SKM-1 treated with dmso at 0.1 percent for 144 hours (cell line): ENCODE measurements around the gene CPVL.

Experiments used
- DNase-seq: peaks from one replicate; lab custom pipeline; 2025; ENCODE audit not compliant: unreplicated experiment; lab: John Stamatoyannopoulos, UW

Gene CPVL

GRCh38 chr7:29013082-29013695 lies 133.1 kb downstream of the CPVL start:
- DNase-seq: no peak

GRCh38 chr7:29009947-29010346 lies 136.4 kb downstream of the CPVL start:
- no peak for DNase-seq

GRCh38 chr7:29008590-29008989 lies 137.7 kb downstream of the CPVL start:
- DNase-seq: no peak

GRCh38 chr7:29007127-29007526 lies 139.2 kb downstream of the CPVL start:
- no peak for DNase-seq

- DNase-seq: no peak
Measured at GRCh38 chr7:29005829-29006228, 140.5 kb downstream of the CPVL start.

- no peak for DNase-seq
Measured at GRCh38 chr7:29005406-29005805, 140.9 kb downstream of the CPVL start.

- no peak for DNase-seq
Measured at GRCh38 chr7:29003703-29004102, 142.6 kb downstream of the CPVL start.

GRCh38 chr7:29000717-29001076 lies 145.6 kb downstream of the CPVL start:
- DNase-seq: no peak

- DNase-seq: no peak
Measured at GRCh38 chr7:28999895-29000716, 146.2 kb downstream of the CPVL start.

- DNase-seq: no peak
Measured at GRCh38 chr7:28999427-28999826, 146.9 kb downstream of the CPVL start.

- DNase-seq: no peak
Measured at GRCh38 chr7:28998105-28998504, 148.2 kb downstream of the CPVL start.

- no peak for DNase-seq
Measured at GRCh38 chr7:28996836-28997235, 149.5 kb downstream of the CPVL start.

- no peak for DNase-seq
Measured at GRCh38 chr7:28993371-28993770, 153.0 kb downstream of the CPVL start.

GRCh38 chr7:28992798-28993197 lies 153.5 kb downstream of the CPVL start:
- no peak for DNase-seq

GRCh38 chr7:28990200-28990960 lies 156.0 kb downstream of the CPVL start:
- DNase-seq: no peak

GRCh38 chr7:28989211-28989980 lies 156.9 kb downstream of the CPVL start:
- DNase-seq: no peak

GRCh38 chr7:28988810-28989209 lies 157.5 kb downstream of the CPVL start:
- DNase-seq: no peak

- DNase-seq: no peak
Measured at GRCh38 chr7:28988091-28988490, 158.2 kb downstream of the CPVL start.

- DNase-seq: peak; percentile 91
Measured at GRCh38 chr7:28986765-28987110, 159.6 kb downstream of the CPVL start.

- DNase-seq: no peak
Measured at GRCh38 chr7:28986028-28986764, 160.1 kb downstream of the CPVL start.

GRCh38 chr7:28984631-28985030 lies 161.7 kb downstream of the CPVL start:
- peak; percentile 33 for DNase-seq
